GOT3 (cell line): Measurements from ENCODE around the gene KIF12.
A peak's percentile ranks its signal among the peaks of the same experiment; 100 is the strongest.
"Not testable (repeated sequence)": the region's sequence is repeated elsewhere in the genome, so short reads cannot be mapped to it uniquely, and the experiment has no call there.

Source experiments
- DNase-seq: peaks from one replicate; lab custom pipeline; 2025; ENCODE audit warnings: mixed read lengths; lab: John Stamatoyannopoulos, UW

KIF12 gene

DNA sequence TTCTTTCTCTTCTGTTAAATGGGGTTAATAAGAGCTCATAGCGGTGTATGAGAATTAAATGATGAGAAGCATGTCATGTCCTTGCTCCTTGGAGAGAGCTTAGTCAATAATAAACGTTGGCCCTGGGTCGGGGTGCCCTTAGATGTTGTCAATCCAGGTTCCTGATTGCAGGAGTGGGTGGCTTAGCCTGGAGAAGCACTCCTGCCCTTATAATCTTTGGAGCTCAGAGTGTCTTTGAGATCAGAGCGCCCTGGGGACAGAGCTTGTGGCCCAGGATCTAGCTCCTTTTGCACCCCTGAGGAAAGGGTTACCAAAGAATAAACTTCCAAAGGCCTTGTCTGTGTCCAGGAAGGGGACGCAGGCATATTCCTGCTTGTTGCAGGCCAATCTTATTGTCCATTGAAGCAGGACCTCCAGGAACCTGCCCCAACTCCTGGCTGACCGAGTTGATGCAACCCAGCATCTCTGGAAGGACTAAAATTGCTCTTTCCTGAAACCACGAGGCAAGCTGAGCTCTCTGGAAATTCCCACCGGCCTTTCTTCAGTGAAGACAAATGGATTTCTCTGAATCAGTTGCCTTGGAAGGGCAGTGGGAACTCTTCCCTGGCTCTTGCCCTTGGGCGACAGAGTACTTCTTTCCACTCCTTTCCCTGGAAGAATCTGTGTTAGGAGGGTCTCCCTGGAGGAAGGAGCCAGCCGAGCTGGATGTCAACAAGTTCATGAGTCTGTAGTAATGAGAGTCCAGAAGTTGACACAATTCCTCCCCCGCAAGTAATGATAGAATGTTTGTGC is 14.6 kb downstream of the KIF12 start:
- no peak for DNase-seq

DNA sequence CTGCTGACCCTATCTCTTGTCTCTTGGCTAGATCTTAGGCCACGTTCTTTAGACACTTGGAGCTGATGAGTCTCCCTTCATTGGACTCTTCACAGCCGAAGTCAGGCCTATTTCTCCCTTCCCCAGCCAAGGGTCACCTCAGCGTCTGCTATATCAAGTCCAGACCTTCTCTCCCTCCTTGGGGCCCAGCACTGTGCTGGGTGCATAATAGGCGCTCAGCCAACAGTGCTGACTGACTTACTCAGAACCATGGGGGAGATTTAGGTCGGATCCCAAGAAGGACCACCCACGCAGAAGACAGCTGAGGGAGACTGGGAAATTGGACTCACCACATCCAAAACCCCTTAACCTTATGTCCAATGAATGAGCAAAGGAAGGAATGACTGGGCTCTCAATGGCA is 15.4 kb downstream of the KIF12 start:
- DNase-seq, result no peak

DNA sequence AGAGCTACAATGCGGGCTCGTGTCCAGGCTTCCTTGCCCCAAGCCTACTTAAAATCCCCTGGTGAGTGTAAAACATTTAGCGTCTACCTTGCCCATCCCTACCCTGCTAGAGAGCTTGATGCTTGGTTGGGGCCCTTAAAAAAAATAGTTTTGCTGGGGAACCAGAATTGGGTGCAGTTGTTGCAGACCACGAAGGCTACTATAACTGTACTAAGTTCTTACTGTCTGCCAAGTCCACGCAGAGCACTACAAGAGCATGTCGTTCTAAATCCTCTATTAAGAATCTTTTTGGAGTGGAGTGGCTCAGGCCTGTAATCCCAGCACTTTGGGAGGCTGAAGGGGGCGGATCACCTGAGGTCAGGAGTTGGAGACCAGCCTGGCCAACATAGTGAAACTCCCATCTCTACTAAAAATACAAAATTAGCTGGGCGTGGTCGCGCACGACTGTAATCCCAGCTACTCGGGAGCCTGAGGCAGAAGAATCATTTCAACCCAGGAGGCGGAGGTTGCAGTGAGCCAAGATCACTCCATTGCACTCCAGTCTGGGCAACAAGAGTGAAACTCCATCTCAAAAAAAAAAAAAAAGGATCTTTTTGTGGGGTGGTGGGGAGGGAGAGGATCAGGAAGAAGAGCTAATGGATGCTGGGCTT is 16.2 kb downstream of the KIF12 start:
- DNase-seq, result not testable (repeated sequence)

- peak; percentile 6 for DNase-seq
These were observed 16.9 kb downstream of the KIF12 start for GRCh38 chr9:114082017-114082762.

- DNase-seq, result no peak
These were observed 17.6 kb downstream of the KIF12 start for GRCh38 chr9:114081441-114082016.

DNA sequence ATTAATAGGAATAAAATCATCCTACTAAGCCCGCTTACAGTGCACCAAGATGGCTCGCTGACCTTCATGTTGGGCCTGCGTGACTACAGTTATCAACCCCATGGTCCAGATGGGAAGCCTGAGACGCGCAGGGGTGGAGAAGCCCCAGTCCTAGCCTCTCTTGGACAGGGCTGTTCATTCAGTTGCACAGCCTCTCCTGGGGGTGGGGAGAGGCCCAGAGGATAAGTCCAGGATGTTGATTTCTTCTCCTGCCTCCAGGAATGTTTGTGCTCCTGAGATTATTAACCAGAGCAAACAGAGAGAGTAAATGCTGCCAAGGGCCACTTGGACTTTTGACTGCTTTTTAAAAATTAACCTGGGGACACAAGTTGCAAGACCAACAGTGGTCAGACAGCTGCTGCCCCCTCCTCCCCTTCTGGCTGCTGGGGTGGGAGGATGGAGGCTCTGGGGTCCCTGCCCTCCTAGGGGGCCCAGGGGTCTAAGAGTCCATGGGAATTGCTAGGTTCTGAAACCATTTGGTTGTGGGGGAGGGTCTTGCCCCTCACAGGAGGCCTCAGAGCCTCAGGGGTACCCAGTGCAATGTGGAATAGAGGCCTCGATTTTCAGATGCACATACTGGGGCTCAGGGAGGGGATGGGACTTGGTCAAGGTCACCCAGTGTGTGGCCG is 18.2 kb downstream of the KIF12 start:
- no peak for DNase-seq

DNA sequence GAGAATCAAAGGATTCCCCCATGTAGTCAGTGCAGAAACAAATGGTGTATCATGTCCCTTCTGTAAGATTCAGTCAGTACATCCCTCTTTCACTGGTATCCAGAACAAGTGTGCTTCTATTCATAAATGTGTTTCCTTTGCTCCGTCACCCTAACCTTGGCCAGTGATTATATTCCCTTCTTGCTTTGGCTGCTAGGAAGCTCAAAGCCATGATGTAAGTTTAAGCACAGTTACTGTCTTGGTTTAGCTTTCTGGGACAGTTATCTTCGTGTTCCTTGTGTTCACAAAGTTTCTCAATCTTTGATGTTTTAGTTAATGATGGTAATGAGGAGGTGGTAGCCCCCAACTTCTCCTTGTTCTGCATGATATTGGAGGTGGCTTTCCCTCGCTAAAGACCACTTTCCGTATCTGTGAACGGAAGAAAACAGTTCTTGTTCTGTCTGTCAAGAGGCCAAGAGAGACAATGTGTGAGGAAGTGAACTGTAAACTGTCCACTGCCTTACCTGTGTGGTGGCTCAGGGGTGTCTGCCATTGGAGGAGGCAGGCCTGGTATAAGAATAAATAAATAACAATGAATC is 18.8 kb downstream of the KIF12 start:
- no peak for DNase-seq

DNA sequence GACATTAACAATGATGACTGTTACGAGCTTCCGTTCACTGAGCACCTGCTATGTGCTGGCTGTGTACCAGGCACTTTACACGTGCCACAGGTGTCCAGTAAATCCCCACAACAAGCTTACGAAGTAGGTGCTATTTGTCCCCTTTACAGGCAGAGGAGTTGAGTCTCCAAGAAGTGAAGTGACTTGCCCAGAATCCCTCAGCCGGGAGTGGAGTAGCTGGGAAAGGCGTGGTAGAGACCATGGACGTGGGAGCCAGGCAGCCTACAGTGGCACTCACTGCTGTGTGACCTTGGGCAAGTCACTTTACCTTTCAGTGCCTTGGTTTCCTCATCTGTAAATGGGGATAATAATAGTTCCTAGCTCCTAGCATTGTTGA is 20.3 kb downstream of the KIF12 start:
- DNase-seq, result no peak

GRCh38 chr9:114078021-114078780 is 20.9 kb downstream of the KIF12 start, which contains the start of gene AMBP:
AMBP (minus strand) TSS chr9:114078300; CDS start chr9:114078209, 91 bp downstream.
- DNase-seq, result no peak

- no peak for DNase-seq
These were observed 21.8 kb downstream of the KIF12 start for GRCh38 chr9:114077162-114077837.

- no peak for DNase-seq
These were observed 22.6 kb downstream of the KIF12 start for GRCh38 chr9:114076237-114077161.

DNA sequence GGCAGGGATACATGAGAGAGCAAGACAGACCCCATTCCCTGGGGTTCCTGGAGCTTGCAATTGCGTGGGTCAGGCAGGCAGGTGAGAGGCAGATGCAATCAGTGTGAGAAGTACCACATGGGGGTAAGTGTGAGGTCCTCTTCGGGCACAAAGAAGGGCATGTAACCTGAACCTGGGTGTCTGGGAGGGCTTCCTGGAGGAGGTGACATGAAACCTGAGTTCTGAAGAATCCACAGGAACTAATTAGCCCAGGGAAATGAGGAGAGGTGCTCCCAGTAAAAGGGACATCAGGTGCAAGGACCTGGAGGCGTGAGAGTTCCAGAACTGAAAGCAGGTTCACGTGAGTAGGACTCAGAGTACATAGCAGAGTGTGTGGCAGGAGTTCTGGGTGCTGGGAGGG is 23.5 kb downstream of the KIF12 start:
- DNase-seq, result no peak

DNA sequence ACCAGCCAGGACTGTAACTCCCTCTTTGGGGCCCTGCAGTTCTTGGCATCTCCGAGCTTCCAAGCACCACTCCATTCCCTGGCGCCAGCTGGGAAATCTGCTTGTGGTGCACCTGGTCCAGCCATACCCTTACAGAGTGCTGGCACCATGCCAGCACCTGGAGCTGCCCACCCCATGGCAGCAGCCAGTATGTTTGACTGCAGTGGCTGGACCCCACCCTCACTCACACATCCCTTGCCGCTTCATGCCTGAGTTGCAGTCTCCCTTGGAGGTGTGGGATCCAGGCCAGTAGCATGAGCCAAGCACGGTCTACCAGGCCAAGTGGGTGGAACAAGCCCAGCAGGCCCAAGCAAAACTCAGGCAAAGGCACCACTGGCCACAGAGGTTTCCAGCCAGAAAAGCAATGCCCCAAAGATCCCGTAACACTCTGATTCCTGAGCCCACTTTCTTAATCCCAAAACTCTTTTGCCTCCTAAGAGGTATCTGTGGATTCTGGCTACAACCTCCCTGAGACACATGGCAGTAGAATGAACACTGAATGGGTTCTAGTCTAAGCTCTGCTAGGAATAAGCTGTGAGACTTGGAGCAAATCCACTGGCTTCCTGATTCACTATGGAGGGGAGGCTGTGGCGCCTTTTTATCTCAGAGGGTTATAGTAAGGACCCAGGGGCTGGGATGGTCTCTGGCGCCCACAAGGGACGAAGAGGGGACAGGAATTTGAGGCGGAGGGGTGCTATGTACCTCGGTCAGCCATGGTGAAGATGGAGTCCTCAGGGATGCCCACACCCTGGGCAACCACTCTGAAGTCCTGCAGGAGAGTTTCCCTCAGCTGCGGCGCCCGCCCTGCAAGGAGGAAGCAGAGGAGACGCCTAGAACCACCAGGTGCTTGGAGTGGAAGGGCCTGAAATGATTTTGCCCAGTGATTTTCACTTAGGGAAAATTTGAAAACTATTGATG is 26.6 kb downstream of the KIF12 start:
- DNase-seq, result no peak

DNA sequence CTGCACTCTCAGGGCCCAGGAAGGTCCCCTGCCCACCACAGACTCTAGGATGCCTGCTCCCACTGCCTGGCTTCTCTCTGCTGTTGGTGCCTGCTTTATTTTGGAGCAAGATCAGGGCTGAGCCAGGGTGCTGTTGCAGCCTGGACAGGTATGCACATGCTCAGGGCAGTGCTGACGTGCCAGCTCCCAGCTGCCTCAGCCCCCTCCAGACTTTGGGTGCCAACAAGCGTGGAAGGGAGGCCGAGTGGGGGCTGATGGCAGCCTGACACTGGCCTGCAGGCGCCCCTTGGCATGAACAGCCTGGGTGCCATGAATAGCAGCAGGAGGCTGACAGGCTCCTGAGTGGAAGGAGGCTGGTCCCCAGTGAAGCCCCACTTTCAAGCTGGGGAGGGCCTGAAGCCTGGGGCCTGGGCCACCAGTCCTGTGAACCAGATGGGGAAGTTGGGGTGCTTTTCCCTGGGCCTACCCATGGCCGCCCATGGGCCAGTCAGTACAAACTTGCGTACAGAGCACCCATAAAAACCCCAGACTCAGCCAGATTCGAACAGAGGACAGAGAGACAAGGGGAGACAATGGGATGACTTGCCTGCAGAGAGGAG is 27.8 kb downstream of the KIF12 start:
- DNase-seq, result no peak

GRCh38 chr9:114070188-114071103 is 28.6 kb downstream of the KIF12 start:
- DNase-seq, result no peak

- no peak for DNase-seq
These were observed 29.5 kb downstream of the KIF12 start for GRCh38 chr9:114069476-114070187.
